ENCODE measurements around the gene CACFD1. TPM values are rescaled to one million over a fixed set of nuclear protein-coding genes. Genes with fewer than 3 reads are reported as not detected.
"Not testable (repeated sequence)": the region's sequence is repeated elsewhere in the genome, so short reads cannot be mapped to it uniquely, and the experiment has no call there.

Gene CACFD1
- polyA plus RNA-seq, 1 experiment = 9.2 TPM

DNA sequence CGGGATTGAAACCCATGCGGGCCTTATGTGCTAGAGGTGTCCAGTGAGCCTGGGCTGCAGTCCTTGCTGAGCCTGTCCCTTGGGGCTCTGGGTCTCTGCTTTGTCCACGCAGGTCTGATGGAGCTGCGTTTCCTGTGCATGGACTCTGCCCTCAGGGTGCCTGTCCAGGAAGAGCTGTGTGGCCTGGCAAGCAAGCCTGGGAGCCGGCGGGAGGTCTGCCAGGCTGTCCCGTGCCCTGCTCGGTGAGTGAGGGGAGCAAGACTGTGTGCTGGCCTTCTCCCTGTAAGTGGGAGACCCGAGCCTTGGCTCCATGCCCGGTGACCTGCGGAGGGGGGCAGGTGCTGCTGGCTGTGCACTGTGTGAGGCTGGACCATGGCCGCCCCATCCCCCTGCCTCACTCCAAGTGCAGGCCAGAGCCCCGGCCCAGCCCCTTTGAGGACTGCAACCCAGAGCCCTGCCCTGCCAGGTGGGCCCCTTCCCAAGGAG is 11.2 kb upstream of the CACFD1 start:
- H3K4me3 ChIP-seq (ENCODE audit: low read depth, low read length) = no peak overlapping the region
- H3K27ac ChIP-seq (ENCODE audit: low read depth, low read length) = no peak overlapping the region
- ChIA-PET CTCF (no interaction called here), POLR2A (no interaction called here)
- no peak for DNase-seq (ENCODE audit: low read depth, low spot score)
- no peaks in the 10 kb centered on the region for H3K9me3 ChIP-seq (ENCODE audit: control insufficient read depth, insufficient read depth, low read length)
- no peak for TF ChIP-seq CTCF (IDR thresholded peaks at IDR 0.05; ENCODE audit: low read depth, low read length)
- H3K27me3 ChIP-seq (ENCODE audit: control insufficient read depth, insufficient read depth, low read length) = peaks cover 29% of the 10 kb centered on the region

DNA sequence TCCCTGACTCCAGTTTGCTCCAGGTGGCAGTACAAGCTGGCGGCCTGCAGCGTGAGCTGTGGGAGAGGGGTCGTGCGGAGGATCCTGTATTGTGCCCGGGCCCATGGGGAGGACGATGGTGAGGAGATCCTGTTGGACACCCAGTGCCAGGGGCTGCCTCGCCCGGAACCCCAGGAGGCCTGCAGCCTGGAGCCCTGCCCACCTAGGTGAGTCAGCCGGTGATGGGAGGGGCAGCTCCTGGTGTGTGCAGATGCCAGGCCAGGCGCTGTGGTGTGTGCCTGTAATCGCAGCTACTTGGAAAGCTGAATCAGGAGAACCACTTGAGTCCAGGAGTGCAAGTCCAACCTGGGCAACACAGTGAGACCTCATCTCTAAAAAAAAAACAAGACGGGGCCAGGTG is 10.0 kb upstream of the CACFD1 start:
- POLR2A ChIA-PET = no interaction called here
- no peak for TF ChIP-seq CTCF (IDR thresholded peaks at IDR 0.05; ENCODE audit: low read depth, low read length)
- no peak for DNase-seq (ENCODE audit: low read depth, low spot score)
- Histone ChIP-seq H3K9me3 (ENCODE audit: control insufficient read depth, insufficient read depth, low read length) (no peaks in the 10 kb centered on the region), H3K27me3 (ENCODE audit: control insufficient read depth, insufficient read depth, low read length) (peaks cover 20% of the 10 kb centered on the region), H3K27ac (ENCODE audit: low read depth, low read length) (no peak overlapping the region), H3K4me3 (ENCODE audit: low read depth, low read length) (no peak overlapping the region)
- CTCF ChIA-PET = no interaction called here

DNA sequence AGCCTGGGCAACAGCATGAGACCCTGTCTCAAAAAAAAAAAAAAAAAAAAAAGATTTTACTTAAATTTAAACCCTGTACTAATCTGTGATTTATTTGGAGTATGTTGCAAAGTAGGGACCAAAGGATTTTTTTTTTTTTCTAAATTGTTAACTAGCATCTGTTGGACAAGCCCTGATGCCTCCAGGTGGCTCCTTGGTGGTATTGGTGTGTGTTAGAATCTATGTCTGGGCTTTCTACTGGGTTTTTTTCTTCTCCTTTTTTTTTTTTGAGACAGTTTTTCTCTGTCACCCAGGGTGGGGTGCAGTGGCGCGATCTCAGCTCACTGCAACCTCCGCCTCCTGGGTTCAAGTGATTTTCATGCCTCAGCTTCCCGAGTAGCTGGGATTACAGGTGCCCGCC is 7.9 kb upstream of the CACFD1 start:
- POLR2A ChIA-PET; H3K27me3 ChIP-seq (ENCODE audit: control insufficient read depth, insufficient read depth, low read length); H3K27ac ChIP-seq (ENCODE audit: low read depth, low read length); DNase-seq (ENCODE audit: low read depth, low spot score); CTCF ChIA-PET; H3K4me3 ChIP-seq (ENCODE audit: low read depth, low read length); H3K9me3 ChIP-seq (ENCODE audit: control insufficient read depth, insufficient read depth, low read length): not testable (repeated sequence)

DNA sequence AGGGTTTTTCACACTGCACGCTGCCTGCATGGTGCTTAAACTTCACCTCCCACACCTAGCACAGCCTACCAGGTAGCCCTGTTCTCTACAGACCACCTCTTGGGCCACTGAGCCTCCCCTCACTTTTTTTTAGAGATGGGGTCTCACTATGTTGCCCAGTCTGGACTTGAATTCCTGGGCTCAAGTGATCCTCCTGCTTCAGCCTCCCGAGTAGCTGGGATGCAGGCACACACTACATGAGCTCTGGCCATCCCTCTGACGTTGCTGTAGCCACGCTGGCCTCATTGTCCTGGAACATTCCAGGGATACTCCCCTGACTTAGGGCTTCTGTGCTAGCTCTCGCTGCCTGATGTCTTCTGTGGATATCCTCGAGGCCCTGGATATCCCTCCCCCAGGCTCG is 7.2 kb upstream of the CACFD1 start:
- no peak for TF ChIP-seq CTCF (IDR thresholded peaks at IDR 0.05; ENCODE audit: low read depth, low read length)
- CTCF ChIA-PET = no interaction called here
- Histone ChIP-seq H3K27ac (ENCODE audit: low read depth, low read length) (no peak overlapping the region), H3K9me3 (ENCODE audit: control insufficient read depth, insufficient read depth, low read length) (no peaks in the 10 kb centered on the region), H3K4me3 (ENCODE audit: low read depth, low read length) (no peak overlapping the region), H3K27me3 (ENCODE audit: control insufficient read depth, insufficient read depth, low read length) (peaks cover 7% of the 10 kb centered on the region)
- DNase-seq (ENCODE audit: low read depth, low spot score) = no peak
- POLR2A ChIA-PET = no interaction called here

GRCh38 chr9:133453651-133454050 is 6.1 kb upstream of the CACFD1 start:
- peaks cover 5% of the 10 kb centered on the region for H3K27me3 ChIP-seq (ENCODE audit: control insufficient read depth, insufficient read depth, low read length)
- H3K9me3 ChIP-seq (ENCODE audit: control insufficient read depth, insufficient read depth, low read length) = no peaks in the 10 kb centered on the region
- ChIA-PET CTCF (no interaction called here), POLR2A (no interaction called here)
- no peak for TF ChIP-seq CTCF (IDR thresholded peaks at IDR 0.05; ENCODE audit: low read depth, low read length)
- DNase-seq (ENCODE audit: low read depth, low spot score) = no peak
- H3K4me3 ChIP-seq (ENCODE audit: low read depth, low read length) = no peak overlapping the region
- H3K27ac ChIP-seq (ENCODE audit: low read depth, low read length) = no peak overlapping the region

DNA sequence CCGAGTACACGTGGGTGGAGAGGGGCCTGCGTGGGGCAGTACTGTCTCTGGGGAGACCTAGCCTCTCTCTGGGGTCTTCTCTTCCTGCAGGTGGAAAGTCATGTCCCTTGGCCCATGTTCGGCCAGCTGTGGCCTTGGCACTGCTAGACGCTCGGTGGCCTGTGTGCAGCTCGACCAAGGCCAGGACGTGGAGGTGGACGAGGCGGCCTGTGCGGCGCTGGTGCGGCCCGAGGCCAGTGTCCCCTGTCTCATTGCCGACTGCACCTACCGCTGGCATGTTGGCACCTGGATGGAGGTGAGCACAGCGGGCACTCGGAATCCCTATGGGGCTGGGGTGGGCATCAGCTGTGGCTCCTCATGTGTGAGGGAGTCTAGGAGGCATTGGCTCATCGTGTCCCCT is 5.5 kb upstream of the CACFD1 start:
- Histone ChIP-seq H3K9me3 (ENCODE audit: control insufficient read depth, insufficient read depth, low read length) (no peaks in the 10 kb centered on the region), H3K4me3 (ENCODE audit: low read depth, low read length) (no peak overlapping the region), H3K27ac (ENCODE audit: low read depth, low read length) (no peak overlapping the region), H3K27me3 (ENCODE audit: control insufficient read depth, insufficient read depth, low read length) (peaks cover 6% of the 10 kb centered on the region)
- ChIA-PET CTCF (no interaction called here), POLR2A (no interaction called here)
- no peak for DNase-seq (ENCODE audit: low read depth, low spot score)
- no peak for TF ChIP-seq CTCF (IDR thresholded peaks at IDR 0.05; ENCODE audit: low read depth, low read length)
